Liver (tissue), 3 donors: ENCODE data around the gene REEP1.

Experiments used
- FOXA1 ChIP-seq: IDR thresholded peaks from 2 replicates; pipeline ENCODE4 v1.6.1; 2016; ENCODE audit warnings: antibody characterized with exemption
- MAX ChIP-seq: IDR thresholded peaks from 2 replicates; pipeline ENCODE4 v1.6.1; 2016; ENCODE audit warnings: antibody characterized with exemption
- RAD21 ChIP-seq, 2 donors: IDR thresholded peaks; 2 replicates each; pipeline ENCODE4 v1.6.1; 2016; ENCODE audit warnings: antibody characterized with exemption in 2 of 2, mild to moderate bottlenecking in 2 of 2
- REST ChIP-seq: IDR thresholded peaks from 2 replicates; pipeline ENCODE4 v1.6.1; 2016; ENCODE audit warnings: antibody characterized with exemption, mild to moderate bottlenecking
- SP1 ChIP-seq: IDR thresholded peaks from 2 replicates; pipeline ENCODE4 v1.6.1; 2018; ENCODE audit warnings: antibody characterized with exemption, mild to moderate bottlenecking
- TAF1 ChIP-seq: conservative IDR thresholded peaks from 2 replicates; pipeline ENCODE4 v1.6.1; 2016; ENCODE audit warnings: antibody characterized with exemption, mild to moderate bottlenecking
- TF ChIP-seq, protein P1 (sequence below): fragments of 150-350 bp; IDR thresholded peaks from 2 replicates; pipeline ENCODE4 v1.5.1; 2017; ENCODE audit warnings: improper control_type of control experiment, low read depth, low read length; ENCODE audit not compliant: missing input control
- TF ChIP-seq, protein P2 (sequence below): IDR thresholded peaks from 2 replicates; pipeline ENCODE4 v1.6.1; 2016; ENCODE audit warnings: antibody characterized with exemption
- TF ChIP-seq, protein P3 (sequence below): IDR thresholded peaks from 2 replicates; pipeline ENCODE4 v1.6.1; 2016; ENCODE audit warnings: antibody characterized with exemption
- donor health status: healthy.
- donor health status: healthy.

GRCh38 chr2:86304416-86304815 lies 33.0 kb downstream of the REEP1 start:
- TF ChIP-seq, protein P1, sequence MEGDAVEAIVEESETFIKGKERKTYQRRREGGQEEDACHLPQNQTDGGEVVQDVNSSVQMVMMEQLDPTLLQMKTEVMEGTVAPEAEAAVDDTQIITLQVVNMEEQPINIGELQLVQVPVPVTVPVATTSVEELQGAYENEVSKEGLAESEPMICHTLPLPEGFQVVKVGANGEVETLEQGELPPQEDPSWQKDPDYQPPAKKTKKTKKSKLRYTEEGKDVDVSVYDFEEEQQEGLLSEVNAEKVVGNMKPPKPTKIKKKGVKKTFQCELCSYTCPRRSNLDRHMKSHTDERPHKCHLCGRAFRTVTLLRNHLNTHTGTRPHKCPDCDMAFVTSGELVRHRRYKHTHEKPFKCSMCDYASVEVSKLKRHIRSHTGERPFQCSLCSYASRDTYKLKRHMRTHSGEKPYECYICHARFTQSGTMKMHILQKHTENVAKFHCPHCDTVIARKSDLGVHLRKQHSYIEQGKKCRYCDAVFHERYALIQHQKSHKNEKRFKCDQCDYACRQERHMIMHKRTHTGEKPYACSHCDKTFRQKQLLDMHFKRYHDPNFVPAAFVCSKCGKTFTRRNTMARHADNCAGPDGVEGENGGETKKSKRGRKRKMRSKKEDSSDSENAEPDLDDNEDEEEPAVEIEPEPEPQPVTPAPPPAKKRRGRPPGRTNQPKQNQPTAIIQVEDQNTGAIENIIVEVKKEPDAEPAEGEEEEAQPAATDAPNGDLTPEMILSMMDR, result no peak
- TF ChIP-seq TAF1, result no peak
- TF ChIP-seq REST, result no peak
- TF ChIP-seq MAX, result no peak
- TF ChIP-seq, protein P2, sequence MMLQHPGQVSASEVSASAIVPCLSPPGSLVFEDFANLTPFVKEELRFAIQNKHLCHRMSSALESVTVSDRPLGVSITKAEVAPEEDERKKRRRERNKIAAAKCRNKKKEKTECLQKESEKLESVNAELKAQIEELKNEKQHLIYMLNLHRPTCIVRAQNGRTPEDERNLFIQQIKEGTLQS, result no peak
- TF ChIP-seq FOXA1, result no peak
- TF ChIP-seq, protein P3, sequence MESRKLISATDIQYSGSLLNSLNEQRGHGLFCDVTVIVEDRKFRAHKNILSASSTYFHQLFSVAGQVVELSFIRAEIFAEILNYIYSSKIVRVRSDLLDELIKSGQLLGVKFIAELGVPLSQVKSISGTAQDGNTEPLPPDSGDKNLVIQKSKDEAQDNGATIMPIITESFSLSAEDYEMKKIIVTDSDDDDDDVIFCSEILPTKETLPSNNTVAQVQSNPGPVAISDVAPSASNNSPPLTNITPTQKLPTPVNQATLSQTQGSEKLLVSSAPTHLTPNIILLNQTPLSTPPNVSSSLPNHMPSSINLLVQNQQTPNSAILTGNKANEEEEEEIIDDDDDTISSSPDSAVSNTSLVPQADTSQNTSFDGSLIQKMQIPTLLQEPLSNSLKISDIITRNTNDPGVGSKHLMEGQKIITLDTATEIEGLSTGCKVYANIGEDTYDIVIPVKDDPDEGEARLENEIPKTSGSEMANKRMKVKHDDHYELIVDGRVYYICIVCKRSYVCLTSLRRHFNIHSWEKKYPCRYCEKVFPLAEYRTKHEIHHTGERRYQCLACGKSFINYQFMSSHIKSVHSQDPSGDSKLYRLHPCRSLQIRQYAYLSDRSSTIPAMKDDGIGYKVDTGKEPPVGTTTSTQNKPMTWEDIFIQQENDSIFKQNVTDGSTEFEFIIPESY, result no peak
- no peak for TF ChIP-seq RAD21 (IDR thresholded peaks at IDR 0.05)
- no peak for TF ChIP-seq SP1
